Fibroblast of skin of left biceps (primary cell): ENCODE results near the gene ARHGEF10L.

Source experiments
- DNase-seq, 2 experiments: peaks; one replicate each; pipeline ENCODE4 v3.0.0-alpha.2; 2013; ENCODE audit warnings: low read depth in 2 of 2

Gene ARHGEF10L

GRCh38 chr1:17704176-17704575 is 164.7 kb downstream of the ARHGEF10L start:
- DNase-seq: no peak

DNA sequence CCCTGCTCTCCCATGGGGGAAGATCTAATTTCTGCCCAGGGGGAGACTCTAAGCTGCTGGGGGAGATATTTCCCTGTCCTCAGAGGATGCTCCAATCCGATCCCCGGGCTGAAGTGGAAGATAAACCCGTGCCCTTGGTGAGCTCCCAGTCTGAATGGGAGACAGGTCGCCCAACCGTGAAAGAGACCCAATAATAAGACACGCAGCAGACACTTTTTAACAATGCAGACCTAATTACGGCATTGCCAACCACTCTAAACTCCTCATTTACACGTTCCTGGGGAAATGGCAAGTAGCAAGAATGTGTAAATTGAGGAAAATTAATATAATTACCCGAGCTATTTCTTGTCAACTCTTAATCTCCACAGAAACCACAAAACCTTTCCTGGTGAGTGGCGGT is 166.9 kb downstream of the ARHGEF10L start:
- DNase-seq: no peak

DNA sequence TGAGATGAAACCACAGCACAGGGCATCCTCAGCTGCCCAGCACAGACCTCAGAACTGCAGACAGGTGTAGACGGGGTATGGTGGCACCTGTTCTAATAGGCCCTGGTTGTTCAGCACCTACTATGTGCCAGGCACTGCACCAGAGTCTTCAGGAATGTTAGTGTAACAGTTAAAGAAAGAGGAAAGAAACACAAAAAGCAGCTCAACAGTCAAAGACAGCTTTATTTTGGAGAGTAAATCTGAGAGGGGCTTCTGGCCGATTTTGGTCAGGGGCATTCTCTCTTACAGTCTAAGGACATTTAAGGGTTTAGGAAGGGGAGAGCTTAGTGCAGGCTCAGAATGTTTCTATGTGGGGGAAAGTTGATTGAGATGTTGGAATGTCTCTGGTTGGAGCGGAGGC is 170.5 kb downstream of the ARHGEF10L start:
- no peak for DNase-seq

DNA sequence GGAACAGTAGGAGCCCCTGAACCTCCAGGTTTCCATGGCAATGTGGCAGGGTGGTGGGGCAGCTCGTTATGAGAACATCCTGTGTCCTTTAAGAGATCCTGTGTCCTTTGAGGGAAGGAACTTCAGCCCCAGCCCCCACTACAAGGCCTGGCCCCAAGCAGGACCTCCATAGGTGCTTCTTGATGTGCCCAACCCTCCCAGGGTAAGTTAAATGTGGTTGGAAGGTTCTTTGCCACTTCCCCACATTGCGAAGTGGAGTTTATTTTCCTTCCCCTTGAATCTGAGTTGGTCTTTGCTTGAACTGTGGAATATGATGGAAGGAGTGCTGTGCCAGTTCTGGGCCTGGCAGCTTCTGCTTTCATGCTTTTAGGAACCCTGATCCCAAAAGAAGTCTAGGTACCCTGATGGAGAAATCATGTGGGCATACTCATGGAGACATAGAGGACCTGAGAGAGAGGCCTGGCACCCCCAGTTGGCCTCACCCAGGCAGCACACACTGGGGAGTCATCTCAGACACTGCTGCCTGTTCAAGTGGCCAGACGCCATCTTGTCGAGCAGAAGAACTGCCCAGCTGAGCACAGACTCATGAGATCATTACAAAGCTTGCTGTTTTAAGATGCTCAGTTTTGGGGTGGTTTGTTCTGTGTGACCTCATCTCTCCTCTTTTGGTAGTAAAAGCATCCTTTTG is 171.5 kb downstream of the ARHGEF10L start:
- no peak for DNase-seq

DNA sequence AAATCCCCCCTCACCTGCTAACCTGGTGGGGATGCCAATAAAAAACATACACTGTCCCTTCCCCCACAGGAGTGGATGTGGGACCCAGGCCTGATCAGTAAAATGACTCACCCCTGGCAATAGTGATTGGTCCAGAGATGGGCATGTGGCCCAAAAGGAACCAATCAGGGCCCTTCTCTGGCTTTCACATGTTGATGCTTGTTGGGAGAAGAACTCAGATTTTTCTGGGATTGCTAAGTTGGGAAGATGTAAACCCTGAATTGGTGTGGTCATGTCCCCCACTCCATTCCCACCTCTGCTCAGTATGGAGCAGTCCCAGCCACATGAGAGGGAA is 172.0 kb downstream of the ARHGEF10L start:
- no peak for DNase-seq

DNA sequence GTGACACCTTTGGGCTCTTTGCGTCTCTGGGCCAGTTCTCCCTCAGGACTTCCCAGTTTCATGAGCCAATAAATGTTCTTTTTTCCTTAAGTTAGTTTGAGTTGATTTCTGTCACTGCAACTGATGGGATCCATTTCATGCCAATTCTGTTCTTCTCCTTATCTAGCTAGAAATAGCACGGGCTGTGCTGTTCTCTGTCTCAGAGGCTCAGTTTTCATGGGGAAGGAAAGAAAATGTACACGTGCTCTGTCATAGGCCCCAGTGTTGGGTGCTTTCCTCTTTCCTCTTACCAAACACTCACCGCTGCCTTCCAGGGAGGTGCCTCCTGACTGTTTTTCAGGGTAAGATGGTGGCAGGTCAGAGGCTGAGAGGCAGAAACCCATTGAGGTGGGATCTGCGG is 172.4 kb downstream of the ARHGEF10L start:
- DNase-seq: no peak

DNA sequence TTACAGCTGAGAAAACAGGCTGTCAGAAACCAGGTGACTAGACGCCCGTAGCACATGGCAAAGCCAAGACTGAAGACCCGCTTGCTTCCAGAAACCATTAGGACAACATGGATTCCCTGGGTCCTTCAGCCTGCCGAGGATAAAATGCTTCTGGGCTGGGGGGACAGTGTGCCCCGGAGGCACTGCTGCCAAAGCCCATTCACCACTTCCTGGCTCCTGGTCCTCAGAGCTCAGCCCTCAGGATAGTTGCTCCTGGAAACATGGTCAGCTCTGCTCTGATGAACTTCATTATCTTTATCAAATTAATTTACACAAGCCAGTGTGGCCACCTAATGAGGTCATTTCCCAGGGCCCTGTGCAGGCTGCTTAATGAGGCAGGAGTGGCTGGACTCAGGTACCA is 174.5 kb downstream of the ARHGEF10L start:
- DNase-seq: no peak

DNA sequence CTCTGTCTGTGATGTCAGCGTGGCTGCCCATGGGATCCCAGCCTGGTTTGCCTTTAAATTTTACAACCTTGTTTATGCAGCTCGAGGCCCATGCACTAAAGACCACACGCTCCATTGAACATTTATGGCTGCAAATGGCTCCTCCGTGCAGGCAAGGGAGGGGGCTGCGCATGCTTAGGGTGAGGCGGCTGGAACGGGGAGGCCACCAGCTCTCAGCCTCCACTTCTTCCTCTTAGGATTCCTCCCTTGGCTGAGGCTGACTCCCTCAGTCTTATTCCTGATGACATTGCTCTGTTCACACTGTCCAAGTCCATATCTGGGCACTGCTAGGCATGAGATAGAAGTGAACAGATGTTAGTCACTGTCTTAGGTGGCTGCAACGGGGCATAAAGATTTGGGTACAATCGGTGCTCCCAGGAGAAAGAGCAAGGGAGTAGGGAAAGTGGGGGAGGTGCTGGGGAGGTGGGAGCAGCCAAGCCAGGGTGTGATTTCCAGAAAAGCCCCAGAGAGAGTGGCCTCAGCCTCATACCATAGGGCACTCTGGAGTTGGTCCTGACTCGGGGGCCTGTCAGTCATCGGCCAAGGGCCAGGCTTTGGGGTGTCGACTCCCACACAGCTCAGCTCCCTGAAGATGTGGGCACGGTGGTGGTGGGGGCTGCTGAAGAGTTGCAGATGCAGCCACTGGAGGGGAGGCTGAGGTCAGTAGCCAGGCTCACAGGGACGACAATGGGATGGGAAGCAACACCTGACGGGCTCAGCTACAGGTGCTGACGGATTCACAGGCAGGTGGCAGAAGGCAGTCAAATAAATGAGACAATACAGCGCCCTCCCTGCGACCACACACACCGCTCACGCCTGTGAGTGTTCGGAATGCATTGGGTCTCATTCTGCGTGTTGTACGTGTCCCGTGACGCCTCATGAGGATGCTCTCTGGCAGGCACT is 178.4 kb downstream of the ARHGEF10L start:
- no peak for DNase-seq

DNA sequence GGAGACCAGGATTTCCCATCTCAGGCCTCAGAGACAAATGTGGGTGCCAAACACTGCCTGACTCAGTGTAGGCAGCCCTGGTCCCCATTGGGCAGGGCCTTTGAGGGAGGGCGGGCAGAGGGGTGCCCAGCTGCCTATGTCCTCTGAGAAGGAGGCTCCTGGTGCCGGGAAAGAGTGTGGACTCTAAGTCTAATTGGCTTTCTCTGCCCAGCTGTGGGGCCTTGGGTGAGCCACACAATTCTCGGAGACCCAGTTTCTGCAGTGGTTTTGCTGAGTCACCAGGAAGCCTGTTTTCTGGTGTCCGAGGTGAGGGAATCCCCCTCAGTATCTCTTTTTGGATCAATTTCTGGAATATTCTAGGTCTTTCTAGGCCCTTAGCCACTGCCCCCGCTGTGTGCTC is 180.4 kb downstream of the ARHGEF10L start:
- DNase-seq: no peak

DNA sequence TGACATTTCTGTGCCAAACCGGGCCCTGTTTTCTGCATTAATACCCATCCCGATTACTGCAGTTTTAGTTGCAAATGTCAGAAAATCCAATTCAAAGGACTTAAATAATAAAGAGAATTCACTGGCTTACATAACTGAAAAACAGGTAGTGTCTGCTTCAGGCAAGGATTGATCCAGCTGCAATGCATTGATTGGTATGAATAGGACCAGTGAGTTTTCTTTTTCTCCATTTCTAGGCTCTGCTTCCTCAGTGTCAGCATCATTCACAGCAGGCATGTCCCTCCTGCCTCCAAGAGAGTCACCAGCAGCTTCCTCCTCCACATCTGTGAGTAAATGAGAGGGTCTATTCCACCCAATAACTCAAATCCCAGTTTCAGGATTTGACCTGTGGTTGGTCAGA is 181.9 kb downstream of the ARHGEF10L start:
- no peak for DNase-seq

DNA sequence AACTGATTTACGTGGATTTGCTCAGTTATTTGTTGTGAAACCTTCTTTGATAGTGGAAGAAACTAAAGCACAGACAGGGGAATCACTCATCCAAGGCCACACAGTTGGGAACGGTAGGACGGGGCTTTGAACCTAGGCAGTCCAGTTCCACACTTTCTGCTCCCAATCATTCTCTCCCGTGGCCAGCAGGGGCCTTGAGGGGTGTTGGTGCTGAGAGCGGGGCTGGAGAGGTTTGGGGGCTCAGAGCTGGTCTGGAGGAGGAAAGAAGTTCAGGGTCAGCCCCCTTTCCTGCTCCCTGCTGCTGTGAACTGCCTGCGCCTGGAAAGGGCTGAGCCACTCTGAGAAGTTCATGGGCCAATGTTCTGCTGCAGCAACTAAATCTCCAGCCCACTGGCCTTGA is 184.2 kb downstream of the ARHGEF10L start:
- DNase-seq: no peak

DNA sequence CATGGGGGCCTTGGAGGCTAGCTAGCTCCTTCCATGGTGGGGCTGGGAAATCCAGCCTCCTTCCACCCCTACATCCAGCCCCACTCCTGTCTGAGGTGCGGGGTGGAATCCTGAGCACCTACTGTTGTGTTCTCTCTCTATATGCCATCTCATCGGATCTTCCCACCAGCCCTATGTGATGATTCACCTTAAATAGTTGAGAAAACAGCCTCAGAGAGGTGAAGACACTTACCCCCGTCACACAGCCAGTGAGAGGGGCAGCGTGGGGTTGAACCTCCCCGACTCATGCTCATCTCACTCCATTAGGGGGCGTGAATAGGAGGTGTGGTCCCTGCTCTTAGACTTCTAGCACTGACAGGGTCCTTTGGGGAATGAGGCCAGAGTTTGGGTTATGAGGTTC is 184.7 kb downstream of the ARHGEF10L start:
- DNase-seq: no peak

GRCh38 chr1:17725084-17725719 is 185.7 kb downstream of the ARHGEF10L start:
- DNase-seq: no peak

DNA sequence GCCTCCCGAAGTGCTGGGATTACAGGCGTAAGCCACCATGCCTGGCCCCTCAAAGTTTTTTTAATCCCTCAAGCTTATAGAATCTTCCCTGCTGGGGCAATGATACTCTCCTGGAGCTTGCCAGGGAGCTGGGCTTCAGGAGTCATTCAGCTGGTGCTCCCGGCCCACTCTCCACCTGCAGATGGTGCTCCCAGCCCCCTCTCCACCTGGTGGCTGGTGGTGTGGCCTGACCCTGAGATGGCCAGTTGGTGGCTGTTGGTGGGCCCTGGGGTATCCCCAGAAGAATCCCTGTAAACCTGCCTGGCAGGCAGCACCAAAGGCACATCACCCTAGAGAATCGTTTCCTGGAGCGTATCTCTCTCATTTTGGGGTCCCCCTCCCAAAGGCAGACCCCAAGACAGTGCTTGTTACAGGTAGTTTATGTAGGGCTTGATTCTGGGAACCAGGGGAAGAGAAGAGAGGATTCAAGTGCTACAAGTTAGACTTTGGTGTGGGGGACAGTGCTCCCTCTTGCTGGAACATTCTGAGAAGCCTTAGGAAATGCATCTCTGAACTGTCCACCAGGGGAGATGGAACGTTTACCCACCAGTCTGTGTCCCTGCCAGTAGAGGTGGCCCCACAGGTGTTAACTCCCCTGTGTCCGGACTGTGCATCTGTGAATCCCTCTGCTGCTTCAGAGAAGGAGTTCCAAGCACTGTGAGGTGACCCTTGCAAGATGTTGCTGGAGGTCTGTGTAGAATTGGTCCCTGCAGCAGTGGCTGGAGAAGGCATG is 186.5 kb downstream of the ARHGEF10L start:
- no peak for DNase-seq

DNA sequence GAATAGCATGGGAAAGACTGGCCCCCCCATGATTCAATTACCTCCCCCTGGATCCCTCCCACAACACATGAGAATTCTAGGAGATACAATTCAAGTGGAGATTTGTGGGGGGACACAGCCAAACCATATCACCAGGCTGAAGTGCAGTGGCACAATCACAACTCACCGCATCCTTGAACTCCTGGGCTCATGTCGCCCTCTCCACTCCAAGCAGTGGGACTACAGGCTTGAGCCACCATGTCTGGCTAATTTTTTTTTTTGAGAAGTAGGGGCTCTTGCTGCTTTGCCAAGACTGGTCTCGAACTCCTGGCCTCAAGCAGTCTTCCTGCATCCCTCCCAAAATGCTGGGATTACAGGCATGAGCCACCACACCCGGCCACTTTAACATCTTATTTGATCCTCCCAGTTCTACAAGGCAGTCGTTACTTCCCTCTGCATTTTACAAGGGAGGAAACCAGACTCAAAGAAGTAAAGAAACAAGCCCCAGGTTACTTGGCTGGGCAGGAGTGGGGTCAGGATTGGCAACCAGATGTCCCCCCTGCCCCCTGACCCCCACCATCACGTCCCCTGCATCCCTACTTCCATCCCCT is 188.7 kb downstream of the ARHGEF10L start:
- no peak for DNase-seq

- no peak for DNase-seq
Observed at GRCh38 chr1:17729248-17729647, 189.8 kb downstream of the ARHGEF10L start.

- no peak for DNase-seq
Observed at GRCh38 chr1:17729909-17730308, 190.4 kb downstream of the ARHGEF10L start.

DNA sequence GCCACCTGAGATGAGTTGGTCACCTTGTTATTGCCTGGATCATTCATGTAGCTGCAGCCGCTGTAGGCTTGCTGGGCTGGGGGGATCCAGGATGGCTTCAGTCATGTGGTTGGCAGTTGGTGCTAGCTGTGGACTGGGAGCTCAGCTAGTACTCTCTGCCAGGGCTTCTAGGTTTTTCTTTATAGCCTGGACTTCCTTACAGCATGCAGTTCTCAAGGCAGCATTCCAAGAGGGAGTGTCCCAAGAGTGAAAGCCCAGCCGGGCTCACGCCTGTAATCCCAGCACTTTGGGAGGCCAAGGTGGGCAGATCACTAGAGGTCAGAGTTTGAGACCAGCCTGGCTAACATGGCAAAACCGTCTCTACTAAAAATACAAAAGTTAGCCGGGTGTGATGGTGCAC is 192.0 kb downstream of the ARHGEF10L start:
- DNase-seq: no peak

DNA sequence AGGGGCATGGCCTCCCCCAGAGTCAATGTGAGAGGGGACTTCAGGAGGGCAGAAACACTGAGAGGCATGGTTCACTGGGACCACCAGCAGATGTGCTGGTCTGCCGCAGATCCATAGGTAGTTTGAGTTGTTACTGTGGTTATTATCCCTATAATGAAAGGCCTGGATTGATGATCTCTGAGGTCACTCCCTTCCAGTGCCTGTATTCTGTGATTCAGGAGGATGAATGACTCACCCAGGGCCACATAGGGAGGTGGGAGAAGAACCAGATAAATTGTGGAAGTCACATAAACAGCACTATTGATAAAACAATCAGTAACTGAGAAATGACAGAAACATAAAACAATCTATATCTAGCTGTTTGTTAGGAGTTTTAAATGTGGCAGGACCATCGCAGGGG is 193.0 kb downstream of the ARHGEF10L start:
- DNase-seq: peak; percentile 5 to 9

- no peak for DNase-seq
Observed at GRCh38 chr1:17733661-17734060, 194.2 kb downstream of the ARHGEF10L start.

DNA sequence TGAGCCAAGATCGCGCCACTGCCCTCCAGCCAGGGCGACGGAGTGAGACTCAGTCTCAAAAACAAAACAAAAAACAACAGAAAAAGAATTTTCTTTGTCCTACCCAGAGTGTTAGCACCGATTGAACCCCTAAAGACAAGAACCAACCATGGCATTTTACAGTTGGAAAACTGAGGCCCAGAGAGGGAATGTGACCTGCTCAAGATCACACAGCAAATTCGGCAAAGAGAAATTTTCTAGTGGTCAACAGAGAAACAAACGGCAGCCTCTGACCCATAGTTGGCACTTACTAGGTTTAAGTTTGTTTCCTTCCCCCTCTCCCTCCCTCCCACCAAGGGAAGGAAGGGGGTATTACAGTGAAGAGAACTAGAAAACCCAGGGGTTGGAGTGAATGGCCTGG is 195.1 kb downstream of the ARHGEF10L start:
- no peak for DNase-seq

- no peak for DNase-seq
Observed at GRCh38 chr1:17735348-17735747, 195.8 kb downstream of the ARHGEF10L start.
